Measurements from ENCODE around the gene EIF4E2.

EIF4E2 gene

GRCh38 chr2:232538671-232539070 is 11.8 kb upstream of the EIF4E2 start:
- no peak for DNase-seq (ENCODE audit: low read depth)

DNA sequence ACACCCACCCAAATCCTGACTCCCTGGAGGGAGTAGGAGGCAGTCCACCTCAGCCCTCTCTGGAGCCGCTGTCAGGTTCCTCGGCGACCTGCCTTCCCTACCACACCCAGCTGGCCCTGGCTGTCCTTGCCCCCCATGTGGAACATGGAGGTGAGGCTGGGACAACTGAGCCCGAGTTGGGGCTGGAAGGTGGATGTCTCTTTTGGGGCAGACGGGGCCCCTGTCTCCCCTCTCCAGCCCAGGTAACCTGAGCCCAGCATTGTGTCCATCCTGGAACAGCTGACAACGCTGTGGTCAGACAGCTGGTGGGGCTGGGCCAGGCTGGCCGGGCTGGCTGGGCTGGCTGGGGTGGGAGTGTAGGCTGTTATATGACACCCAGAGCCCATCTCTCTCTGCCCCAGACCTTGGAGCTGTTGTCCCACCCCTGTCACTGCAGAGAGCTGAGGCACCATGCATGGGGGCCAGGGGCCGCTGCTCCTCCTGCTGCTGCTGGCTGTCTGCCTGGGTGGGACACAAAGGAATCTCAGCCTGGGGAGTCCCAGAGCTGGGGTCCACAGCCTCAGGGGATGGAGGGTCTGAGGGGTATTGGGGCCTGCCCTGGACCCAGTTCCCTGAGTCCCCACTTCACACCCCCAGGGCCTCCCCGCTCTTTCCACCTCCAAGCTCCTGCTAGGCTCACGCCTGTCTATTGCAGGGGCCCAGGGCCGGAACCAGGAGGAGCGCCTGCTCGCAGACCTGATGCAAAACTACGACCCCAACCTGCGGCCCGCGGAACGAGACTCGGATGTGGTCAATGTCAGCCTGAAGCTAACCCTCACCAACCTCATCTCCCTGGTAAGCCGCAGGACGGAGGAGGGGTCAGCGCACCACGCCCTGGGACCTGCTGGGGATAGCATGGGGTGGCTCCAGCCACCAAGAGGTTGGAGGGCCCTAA is 10.9 kb upstream of the EIF4E2 start, which contains the start of gene CHRNG:
Gene CHRNG, plus strand, starts transcription at position 395 of the 934 bp plus-strand sequence. Its CDS starts 56 bp downstream, at position 451.
- no peak for DNase-seq (ENCODE audit: low read depth)

DNA sequence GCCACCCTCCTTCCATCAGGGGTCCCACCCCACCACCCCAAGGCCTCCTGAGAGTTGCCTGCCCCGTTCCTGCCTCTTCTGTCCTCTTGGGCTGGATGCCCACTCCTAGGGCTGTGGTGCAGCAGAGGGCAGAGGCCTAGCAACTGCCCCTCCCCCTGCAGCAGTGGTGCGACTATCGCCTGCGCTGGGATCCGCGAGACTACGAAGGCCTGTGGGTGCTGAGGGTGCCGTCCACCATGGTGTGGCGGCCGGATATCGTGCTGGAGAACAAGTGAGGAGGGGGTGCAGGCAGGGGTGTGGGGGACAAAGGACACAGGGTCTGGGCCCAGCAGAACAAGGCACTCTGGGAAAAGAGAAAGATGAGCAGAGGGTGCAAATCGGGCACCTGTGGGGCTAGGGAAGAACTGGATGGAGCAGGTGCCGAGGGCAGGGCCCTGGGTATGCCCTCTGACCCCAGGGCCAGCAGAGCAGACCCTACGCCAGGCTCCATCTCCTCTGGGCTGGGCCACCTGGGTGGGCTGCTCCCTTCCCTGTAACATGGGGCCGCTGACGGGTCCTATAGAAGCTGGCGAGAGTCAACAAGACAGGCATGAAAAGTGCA is 9.9 kb upstream of the EIF4E2 start:
- no peak for DNase-seq (ENCODE audit: low read depth)

DNA sequence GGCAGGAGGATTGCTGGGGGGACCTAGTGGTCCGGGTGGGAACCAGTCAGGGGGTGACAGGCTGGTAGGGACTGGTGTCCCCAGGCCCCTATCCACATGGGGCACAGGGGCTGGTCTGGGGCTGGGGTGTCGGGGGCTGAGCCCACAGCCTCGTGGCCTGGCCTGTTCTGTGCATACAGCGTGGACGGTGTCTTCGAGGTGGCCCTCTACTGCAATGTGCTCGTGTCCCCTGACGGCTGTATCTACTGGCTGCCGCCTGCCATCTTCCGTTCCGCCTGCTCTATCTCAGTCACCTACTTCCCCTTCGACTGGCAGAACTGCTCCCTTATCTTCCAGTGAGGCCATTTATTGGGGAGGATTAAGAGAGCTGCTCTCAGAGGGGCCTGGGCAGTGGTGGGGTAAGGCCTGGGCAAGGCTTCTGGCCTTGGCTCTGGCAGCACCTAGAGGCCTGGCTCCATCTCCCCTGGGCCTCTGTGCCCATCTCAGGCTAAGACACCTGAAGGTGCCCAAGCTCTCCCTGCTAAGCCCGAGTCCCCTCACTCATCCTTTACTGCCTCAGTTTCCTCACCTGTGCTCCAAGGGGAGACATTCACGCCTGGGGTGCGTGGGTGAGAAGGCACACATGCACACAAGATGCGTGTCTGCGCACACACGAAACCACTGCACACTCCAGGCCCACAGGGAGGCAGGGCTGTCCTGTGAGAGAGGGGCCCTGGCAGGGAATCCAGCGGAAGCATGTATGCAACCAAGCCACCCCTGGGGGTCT is 9.1 kb upstream of the EIF4E2 start:
- DNase-seq (ENCODE audit: low read depth), result no peak

DNA sequence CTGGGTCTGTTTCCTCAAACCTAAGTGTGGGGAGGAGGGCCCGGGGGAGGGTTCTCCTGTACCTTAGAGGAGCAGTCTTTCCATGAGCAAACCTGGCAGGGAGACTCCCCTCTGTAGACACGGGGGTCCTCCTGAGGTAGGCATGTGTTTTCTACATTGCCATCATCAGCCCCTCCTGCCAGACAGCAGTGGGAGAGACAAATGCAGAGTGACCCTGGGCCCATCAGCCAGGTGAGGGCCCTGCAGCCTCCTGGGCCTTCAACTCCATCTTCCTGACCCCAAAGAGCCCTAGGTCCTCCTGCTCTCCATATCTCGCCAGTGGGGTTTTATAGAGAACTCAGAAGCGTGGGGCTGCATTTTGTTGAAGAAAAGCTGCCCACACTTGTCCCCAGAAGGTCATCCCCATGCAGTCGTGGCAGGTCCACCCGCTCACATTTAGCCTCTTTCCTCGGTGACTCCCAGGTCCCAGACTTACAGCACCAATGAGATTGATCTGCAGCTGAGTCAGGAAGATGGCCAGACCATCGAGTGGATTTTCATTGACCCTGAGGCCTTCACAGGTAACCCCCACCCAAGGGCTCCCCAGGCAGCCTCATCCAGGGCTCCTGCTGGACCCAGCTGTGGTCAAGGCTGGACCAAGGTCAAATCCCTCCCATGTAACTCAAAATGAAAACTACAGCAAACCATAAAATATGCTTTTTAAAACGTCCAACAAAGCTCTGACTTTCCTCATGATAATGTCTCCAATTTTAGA is 8.4 kb upstream of the EIF4E2 start:
- DNase-seq (ENCODE audit: low read depth), result no peak

DNA sequence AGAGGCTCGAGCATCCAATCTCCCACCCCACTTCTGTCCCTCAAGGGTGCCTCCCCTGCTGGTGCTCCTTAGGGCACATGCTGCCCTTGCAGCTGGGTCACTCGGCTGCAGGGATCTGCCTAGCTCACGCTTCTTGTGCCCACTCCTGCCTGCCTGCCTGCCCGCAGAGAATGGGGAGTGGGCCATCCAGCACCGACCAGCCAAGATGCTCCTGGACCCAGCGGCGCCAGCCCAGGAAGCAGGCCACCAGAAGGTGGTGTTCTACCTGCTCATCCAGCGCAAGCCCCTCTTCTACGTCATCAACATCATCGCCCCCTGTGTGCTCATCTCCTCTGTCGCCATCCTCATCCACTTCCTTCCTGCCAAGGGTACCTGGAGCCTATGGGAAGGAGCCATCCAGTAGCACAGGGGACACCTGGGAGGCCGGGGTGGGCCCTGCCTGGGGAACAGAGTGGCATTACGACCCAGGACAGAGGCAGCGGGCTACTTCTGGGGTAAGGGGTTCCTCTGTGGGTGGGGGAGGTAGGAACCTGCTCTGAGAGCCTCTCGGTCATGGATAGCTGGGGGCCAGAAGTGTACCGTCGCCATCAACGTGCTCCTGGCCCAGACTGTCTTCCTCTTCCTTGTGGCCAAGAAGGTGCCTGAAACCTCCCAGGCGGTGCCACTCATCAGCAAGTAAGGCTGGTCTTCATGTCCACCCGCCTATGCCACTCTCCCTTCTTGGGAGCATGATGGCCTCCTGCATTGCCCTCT is 7.6 kb upstream of the EIF4E2 start:
- DNase-seq (ENCODE audit: low read depth), result no peak

GRCh38 chr2:232543491-232543890 is 7.0 kb upstream of the EIF4E2 start:
- DNase-seq (ENCODE audit: low read depth), result no peak

DNA sequence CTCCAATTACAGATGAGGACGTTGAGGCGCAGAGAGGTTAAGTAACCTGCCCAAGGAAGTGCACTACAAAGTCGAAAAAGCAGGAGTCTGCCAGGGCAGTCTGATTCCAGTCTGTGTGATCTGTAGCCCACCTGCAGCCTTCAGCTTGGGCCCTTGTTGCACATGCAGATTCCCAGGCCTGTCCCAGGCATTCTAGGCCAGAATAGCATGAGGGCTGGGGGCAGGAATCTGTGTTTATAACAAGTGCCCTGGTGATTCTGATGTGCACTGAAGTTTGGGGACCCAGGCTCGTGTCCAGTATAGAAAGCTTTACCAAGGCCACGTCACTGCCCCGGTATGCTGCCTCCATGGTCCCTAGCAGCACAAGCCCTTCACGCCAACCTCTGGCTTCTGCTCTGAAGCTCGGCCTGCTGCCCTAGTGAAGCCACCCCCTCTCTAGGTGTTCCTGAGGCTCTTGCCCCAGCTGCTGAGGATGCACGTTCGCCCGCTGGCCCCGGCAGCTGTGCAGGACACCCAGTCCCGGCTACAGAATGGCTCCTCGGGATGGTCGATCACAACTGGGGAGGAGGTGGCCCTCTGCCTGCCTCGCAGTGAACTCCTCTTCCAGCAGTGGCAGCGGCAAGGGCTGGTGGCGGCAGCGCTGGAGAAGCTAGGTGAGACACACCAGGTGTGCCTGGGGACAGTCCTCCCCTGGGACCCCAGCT is 6.4 kb upstream of the EIF4E2 start:
- DNase-seq (ENCODE audit: low read depth), result no peak

DNA sequence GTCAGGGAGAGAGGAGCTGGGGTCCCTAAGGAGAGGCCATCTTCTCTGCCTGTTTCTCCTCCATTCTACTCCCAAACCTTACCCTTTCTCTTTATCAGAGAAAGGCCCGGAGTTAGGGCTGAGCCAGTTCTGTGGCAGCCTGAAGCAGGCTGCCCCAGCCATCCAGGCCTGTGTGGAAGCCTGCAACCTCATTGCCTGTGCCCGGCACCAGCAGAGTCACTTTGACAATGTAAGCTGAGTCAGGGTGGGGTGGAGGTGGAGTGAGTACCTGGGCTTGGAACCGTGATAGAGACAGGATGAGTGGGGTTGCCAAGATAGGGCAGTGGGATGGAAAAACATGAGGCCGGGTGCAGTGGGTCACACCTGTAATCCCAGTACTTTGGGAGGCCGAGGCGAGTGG is 5.8 kb upstream of the EIF4E2 start:
- DNase-seq (ENCODE audit: low read depth), result no peak

DNA sequence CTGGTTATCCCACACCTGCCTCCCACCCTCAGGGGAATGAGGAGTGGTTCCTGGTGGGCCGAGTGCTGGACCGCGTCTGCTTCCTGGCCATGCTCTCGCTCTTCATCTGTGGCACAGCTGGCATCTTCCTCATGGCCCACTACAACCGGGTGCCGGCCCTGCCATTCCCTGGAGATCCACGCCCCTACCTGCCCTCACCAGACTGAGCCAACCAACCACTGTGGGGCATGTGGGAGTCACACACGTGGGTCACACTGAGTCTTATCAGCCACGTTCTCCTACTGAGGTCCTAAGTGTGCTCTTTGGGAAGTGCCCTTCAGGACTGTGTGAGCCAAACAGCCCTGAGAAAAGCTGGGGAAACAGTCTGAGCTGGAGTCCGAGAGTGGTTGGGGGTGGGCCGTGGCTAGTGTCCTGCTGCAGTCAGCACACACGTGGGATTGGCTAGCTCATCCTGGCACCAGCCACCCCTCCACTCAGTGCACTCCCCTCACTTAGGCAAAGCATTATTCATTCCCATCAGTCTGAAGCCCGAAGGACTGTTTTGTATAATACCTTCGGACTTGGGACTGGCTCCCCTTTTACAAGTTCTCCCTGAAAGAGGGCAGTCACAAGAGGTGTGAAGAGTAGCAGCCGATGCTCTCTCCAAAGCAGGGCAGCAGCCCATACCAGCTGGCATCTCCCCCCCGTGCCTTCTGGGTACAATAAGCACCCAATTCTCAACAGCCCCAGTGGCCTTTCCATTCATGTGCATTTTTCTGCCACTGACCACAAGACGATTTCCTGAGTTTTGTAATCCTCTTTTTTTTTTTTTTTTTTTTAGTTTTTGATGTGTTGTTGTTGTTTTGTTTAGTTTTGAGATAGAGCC is 4.7 kb upstream of the EIF4E2 start:
- no peak for DNase-seq (ENCODE audit: low read depth)

- no peak for DNase-seq (ENCODE audit: low read depth)
Measured at GRCh38 chr2:232547991-232548390, 2.5 kb upstream of the EIF4E2 start.

- DNase-seq (ENCODE audit: low read depth), result no peak
Measured at GRCh38 chr2:232549655-232550353, 685 bp upstream of the EIF4E2 start.

DNA sequence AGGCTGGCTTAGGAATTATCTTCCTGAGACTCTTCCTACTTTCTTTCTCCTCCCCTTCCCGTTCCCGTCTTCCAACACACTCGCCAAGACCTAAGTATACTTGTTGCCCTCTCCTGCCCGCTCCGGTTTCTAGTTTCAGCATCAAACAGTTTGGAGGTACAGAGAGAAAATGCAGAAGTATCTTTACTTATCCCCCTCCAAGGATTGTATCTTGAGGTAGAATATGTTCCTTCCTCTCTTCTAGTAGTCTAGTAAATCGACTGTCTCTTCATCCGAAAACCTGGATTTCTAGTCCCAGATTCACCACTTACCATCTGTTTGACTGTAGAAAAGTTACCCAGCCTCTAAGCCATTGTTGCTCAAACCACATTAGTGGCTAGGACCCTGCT is 755 bp downstream of the EIF4E2 start:
- DNase-seq (ENCODE audit: low read depth), result no peak

DNA sequence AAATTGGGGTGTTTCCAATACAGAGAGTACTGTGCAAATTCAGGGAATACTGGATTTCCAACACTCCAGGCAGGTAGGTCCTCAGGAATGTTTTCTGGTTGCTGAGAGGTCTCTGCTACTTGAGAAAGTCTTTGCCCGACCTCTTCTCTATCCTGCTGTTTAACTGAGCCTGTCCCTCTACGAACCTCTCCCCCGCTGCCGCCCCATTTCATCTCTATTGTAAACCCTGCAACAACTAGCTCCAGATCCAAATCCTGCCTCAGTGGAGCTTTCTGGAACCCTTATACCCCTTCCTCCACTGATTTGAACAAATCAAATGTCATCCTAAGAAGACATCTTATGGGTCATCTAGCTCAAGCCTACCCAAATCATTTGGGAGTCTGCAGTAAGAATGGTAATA is 1.3 kb downstream of the EIF4E2 start:
- no peak for DNase-seq (ENCODE audit: low read depth)

DNA sequence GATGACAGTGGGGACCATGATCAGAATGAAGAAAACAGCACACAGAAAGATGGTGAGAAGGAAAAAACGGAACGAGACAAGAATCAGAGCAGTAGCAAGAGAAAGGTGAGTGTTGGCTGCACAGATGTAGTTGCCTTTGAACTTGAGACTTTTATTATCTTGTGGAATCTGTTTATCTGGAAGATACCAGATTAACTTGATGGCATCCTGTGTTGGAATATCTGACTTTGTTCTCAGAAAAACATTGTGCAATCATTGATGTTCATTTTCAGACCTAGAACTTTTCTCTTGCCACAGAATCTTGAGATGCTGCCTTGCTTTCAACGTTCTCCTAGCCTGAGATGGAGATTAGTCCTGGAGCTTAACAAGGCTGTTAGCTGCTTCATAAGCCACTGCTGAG is 5.9 kb downstream of the EIF4E2 start:
- no peak for DNase-seq (ENCODE audit: low read depth)

- no peak for DNase-seq (ENCODE audit: low read depth)
Measured at GRCh38 chr2:232562515-232563151, 12.1 kb downstream of the EIF4E2 start.

- DNase-seq (ENCODE audit: low read depth), result no peak
Measured at GRCh38 chr2:232563580-232563979, 13.1 kb downstream of the EIF4E2 start.

DNA sequence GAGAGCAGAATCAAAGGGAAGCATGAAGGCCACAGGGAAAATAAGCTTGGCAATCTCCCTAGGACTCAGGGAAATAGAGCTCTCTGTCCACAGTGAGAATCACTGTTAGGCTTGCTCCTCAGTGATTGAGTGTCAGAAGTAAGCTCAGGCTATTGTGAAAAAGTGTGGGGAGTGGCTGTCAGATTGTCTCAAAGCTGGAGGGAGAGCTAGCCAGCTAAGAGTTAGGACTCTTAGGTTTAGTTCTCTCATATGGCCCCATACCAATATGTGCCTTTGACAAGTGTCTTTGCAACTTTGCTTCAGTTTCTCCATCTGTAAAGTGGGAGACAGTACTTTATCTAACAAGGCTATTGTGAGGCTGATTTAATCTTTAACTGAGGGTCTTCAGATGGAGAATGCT is 17.2 kb downstream of the EIF4E2 start:
- DNase-seq (ENCODE audit: low read depth), result no peak

GRCh38 chr2:232568161-232568560 is 17.7 kb downstream of the EIF4E2 start:
- DNase-seq (ENCODE audit: low read depth), result no peak
